HG03571 (cell line): ENCODE measurements around the gene GABPB1.
A peak's percentile ranks its signal among the peaks of the same experiment; 100 is the strongest.

ENCODE experiments used
- ATAC-seq: cut with Tn5 transposase; IDR thresholded peaks from one replicate; pipeline ENCODE4 v1.9.1; 2021; ENCODE audit not compliant: unreplicated experiment

GABPB1 gene

GRCh38 chr15:50345298-50345697, 9.7 kb downstream of the GABPB1 start:
- no peak for ATAC-seq

- no peak for ATAC-seq
These were observed 11.0 kb downstream of the GABPB1 start for GRCh38 chr15:50344006-50344464.

- no peak for ATAC-seq
These were observed 13.3 kb downstream of the GABPB1 start for GRCh38 chr15:50341616-50342136.

GRCh38 chr15:50340416-50340815, 14.6 kb downstream of the GABPB1 start:
- no peak for ATAC-seq

GRCh38 chr15:50339717-50340116, 15.3 kb downstream of the GABPB1 start:
- ATAC-seq = no peak

- ATAC-seq = no peak
These were observed 19.7 kb downstream of the GABPB1 start for GRCh38 chr15:50335251-50335650.

GRCh38 chr15:50333229-50333628, 21.8 kb downstream of the GABPB1 start:
- ATAC-seq = no peak

- ATAC-seq = no peak
These were observed 24.1 kb downstream of the GABPB1 start for GRCh38 chr15:50330921-50331320.

- ATAC-seq = no peak
These were observed 26.9 kb downstream of the GABPB1 start for GRCh38 chr15:50328116-50328515.

GRCh38 chr15:50321680-50322210, 33.3 kb downstream of the GABPB1 start:
- ATAC-seq = no peak

GRCh38 chr15:50320504-50320903, 34.5 kb downstream of the GABPB1 start:
- ATAC-seq = no peak

GRCh38 chr15:50318697-50319096, 36.3 kb downstream of the GABPB1 start:
- no peak for ATAC-seq

GRCh38 chr15:50315814-50316630, 39.0 kb downstream of the GABPB1 start:
- peak; percentile 53 for ATAC-seq

GRCh38 chr15:50312636-50313035, 42.4 kb downstream of the GABPB1 start:
- no peak for ATAC-seq

- ATAC-seq = no peak
These were observed 47.2 kb downstream of the GABPB1 start for GRCh38 chr15:50307799-50308198.

GRCh38 chr15:50304836-50305235, 50.2 kb downstream of the GABPB1 start:
- ATAC-seq = no peak

- ATAC-seq = no peak
These were observed 52.4 kb downstream of the GABPB1 start for GRCh38 chr15:50302581-50302980.

GRCh38 chr15:50298340-50298739, 56.7 kb downstream of the GABPB1 start:
- no peak for ATAC-seq

- ATAC-seq = no peak
These were observed 59.0 kb downstream of the GABPB1 start for GRCh38 chr15:50295966-50296365.

GRCh38 chr15:50289749-50290148, 65.2 kb downstream of the GABPB1 start:
- no peak for ATAC-seq

- ATAC-seq = no peak
These were observed 67.5 kb downstream of the GABPB1 start for GRCh38 chr15:50287324-50288116.

GRCh38 chr15:50281427-50281826, 73.6 kb downstream of the GABPB1 start:
- no peak for ATAC-seq
